NT2/D1 (cell line): ENCODE measurements around the gene PPP2R3A.

Source experiments
- DNase-seq: peaks from one replicate; pipeline ENCODE4 v3.0.0-alpha.2; 2011; ENCODE audit warnings: low read depth, low spot score
- H3K27me3 ChIP-seq: 2 replicates; pipeline ENCODE4 v1.6.0; 2011; ENCODE audit warnings: mild to moderate bottlenecking; ENCODE audit not compliant: insufficient read length, insufficient read depth
- H3K36me3 ChIP-seq: 2 replicates; pipeline ENCODE4 v1.6.1; 2011; ENCODE audit warnings: mild to moderate bottlenecking, low read length, mixed read lengths; ENCODE audit not compliant: insufficient read depth, insufficient read length
- H3K4me1 ChIP-seq: 2 replicates; pipeline ENCODE4 v1.5.1; 2011; ENCODE audit not compliant: insufficient read depth, insufficient read length
- H3K4me3 ChIP-seq: 2 replicates; pipeline ENCODE4 v1.5.1; 2011; ENCODE audit warnings: low read depth; ENCODE audit not compliant: insufficient read length
- H3K9ac ChIP-seq: 2 replicates; pipeline ENCODE4 v1.6.0; 2011; ENCODE audit warnings: low read depth; ENCODE audit not compliant: insufficient read length
- H3K9me3 ChIP-seq: 2 replicates; pipeline ENCODE4 v1.5.1; 2011; ENCODE audit warnings: mild to moderate bottlenecking, low read length; ENCODE audit not compliant: insufficient read depth
- SUZ12 ChIP-seq: IDR thresholded peaks from 2 replicates; pipeline ENCODE4 v1.6.1; 2011; ENCODE audit not compliant: insufficient read length, insufficient read depth; ENCODE audit errors: extremely low read depth
- YY1 ChIP-seq: IDR thresholded peaks from 2 replicates; pipeline ENCODE4 v1.6.1; 2011; ENCODE audit not compliant: insufficient read length, insufficient read depth
- ZNF274 ChIP-seq: IDR thresholded peaks from 2 replicates; pipeline ENCODE4 v1.6.1; 2011; ENCODE audit warnings: mild to moderate bottlenecking, low read depth, low read length

The PPP2R3A gene

GRCh38 chr3:135973841-135974240 lies 8.3 kb downstream of the PPP2R3A start:
- H3K4me3 ChIP-seq = no peak overlapping the region
- H3K9ac ChIP-seq = no peak overlapping the region
- peaks cover 3% of the 10 kb centered on the region for H3K4me1 ChIP-seq
- no peak for TF ChIP-seq YY1
- TF ChIP-seq ZNF274 = no peak
- TF ChIP-seq SUZ12 = no peak
- no peaks in the 10 kb centered on the region for H3K27me3 ChIP-seq
- no peak for DNase-seq
- 0 out of 2 replicates have a peak, but pooled peaks cover 6% of the 10 kb centered on the region for H3K9me3 ChIP-seq
- H3K36me3 ChIP-seq = no peaks in the 10 kb centered on the region

GRCh38 chr3:135975053-135975452 lies 9.5 kb downstream of the PPP2R3A start:
- Histone ChIP-seq H3K27me3 (no peaks in the 10 kb centered on the region), H3K4me1 (peaks cover 3% of the 10 kb centered on the region), H3K9me3 (no peaks in the 10 kb centered on the region), H3K9ac (no peak overlapping the region), H3K36me3 (no peaks in the 10 kb centered on the region), H3K4me3 (no peak overlapping the region)
- DNase-seq = no peak
- TF ChIP-seq SUZ12 = no peak
- TF ChIP-seq YY1 = no peak
- no peak for TF ChIP-seq ZNF274

GRCh38 chr3:135975536-135975935 lies 10.0 kb downstream of the PPP2R3A start:
- no peaks in the 10 kb centered on the region for H3K27me3 ChIP-seq
- H3K4me1 ChIP-seq = peaks cover 3% of the 10 kb centered on the region
- DNase-seq = no peak
- H3K36me3 ChIP-seq = no peaks in the 10 kb centered on the region
- no peak overlapping the region for H3K9ac ChIP-seq
- no peak for TF ChIP-seq YY1
- TF ChIP-seq SUZ12 = no peak
- TF ChIP-seq ZNF274 = no peak
- H3K9me3 ChIP-seq = no peaks in the 10 kb centered on the region
- no peak overlapping the region for H3K4me3 ChIP-seq

- no peak overlapping the region for H3K4me3 ChIP-seq
- DNase-seq = no peak
- H3K4me1 ChIP-seq = no peaks in the 10 kb centered on the region
- H3K27me3 ChIP-seq = no peaks in the 10 kb centered on the region
- H3K9me3 ChIP-seq = no peaks in the 10 kb centered on the region
- no peaks in the 10 kb centered on the region for H3K36me3 ChIP-seq
- no peak overlapping the region for H3K9ac ChIP-seq
- TF ChIP-seq SUZ12 (no peak), YY1 (no peak), ZNF274 (no peak)
Observed at GRCh38 chr3:135980343-135980742, 14.8 kb downstream of the PPP2R3A start.

GRCh38 chr3:135981701-135982403 lies 16.3 kb downstream of the PPP2R3A start:
- Histone ChIP-seq H3K9ac (no peak overlapping the region), H3K27me3 (no peaks in the 10 kb centered on the region), H3K4me3 (no peak overlapping the region), H3K4me1 (no peaks in the 10 kb centered on the region), H3K36me3 (no peaks in the 10 kb centered on the region), H3K9me3 (no peaks in the 10 kb centered on the region)
- TF ChIP-seq YY1 (no peak), SUZ12 (no peak), ZNF274 (no peak)
- no peak for DNase-seq

GRCh38 chr3:135982404-135982761 lies 16.9 kb downstream of the PPP2R3A start:
- no peaks in the 10 kb centered on the region for H3K9me3 ChIP-seq
- no peaks in the 10 kb centered on the region for H3K4me1 ChIP-seq
- H3K4me3 ChIP-seq = no peak overlapping the region
- no peaks in the 10 kb centered on the region for H3K36me3 ChIP-seq
- TF ChIP-seq ZNF274 (no peak), SUZ12 (no peak), YY1 (no peak)
- DNase-seq = no peak
- H3K9ac ChIP-seq = no peak overlapping the region
- no peaks in the 10 kb centered on the region for H3K27me3 ChIP-seq

- no peak overlapping the region for H3K9ac ChIP-seq
- no peak for DNase-seq
Observed at GRCh38 chr3:135982922-135983581, 17.5 kb downstream of the PPP2R3A start.

More at GRCh38 chr3:135982922-135983581, 17.5 kb downstream of the PPP2R3A start:
- no peaks in the 10 kb centered on the region for H3K36me3 ChIP-seq
- TF ChIP-seq ZNF274 = no peak
- no peak for TF ChIP-seq SUZ12
- TF ChIP-seq YY1 = no peak
- H3K27me3 ChIP-seq = no peaks in the 10 kb centered on the region
- H3K4me3 ChIP-seq = no peak overlapping the region
- no peaks in the 10 kb centered on the region for H3K4me1 ChIP-seq
- no peaks in the 10 kb centered on the region for H3K9me3 ChIP-seq
